Cardiac muscle cell (in vitro differentiated cells and primary cell): ENCODE results near the gene TNNI2. TPM values are rescaled to one million over a fixed set of nuclear protein-coding genes. Genes with fewer than 3 reads are reported as not detected.

ENCODE experiments used
- DNase-seq, 2 donors: peaks; one replicate each; pipeline versions ENCODE4 v3.0.0 to v3.0.0-alpha.2; 2010 to 2017; ENCODE audit warnings: low read depth in 1 of 2, low spot score in 1 of 2
- H3K27ac ChIP-seq: fragments of 200-600 bp; sonication (generic); 2 replicates; pipeline ENCODE4 v1.5.1; 2016
- H3K27me3 ChIP-seq: fragments of 200-600 bp; sonication (generic); 2 replicates; pipeline ENCODE4 v1.6.0; 2016; ENCODE audit warnings: control low read depth
- H3K36me3 ChIP-seq: fragments of 200-600 bp; sonication (generic); 2 replicates; pipeline ENCODE4 v1.5.1; 2016; ENCODE audit warnings: control low read depth
- H3K4me1 ChIP-seq: fragments of 200-600 bp; sonication (generic); 2 replicates; pipeline ENCODE4 v1.8.1; 2017; ENCODE audit warnings: low read depth, mild to moderate bottlenecking, mixed run types
- H3K4me3 ChIP-seq: fragments of 200-600 bp; sonication (generic); 2 replicates; pipeline ENCODE4 v1.5.1; 2016; ENCODE audit warnings: mild to moderate bottlenecking
- H3K9me3 ChIP-seq: fragments of 200-600 bp; sonication (generic); 2 replicates; pipeline ENCODE4 v1.5.1; 2017; ENCODE audit warnings: low read depth, mild to moderate bottlenecking, control low read depth
- polyA plus RNA-seq: library from polyadenylated mRNA; unstranded; fragments of >200 nt; fragmentation: Nextera tagmentation; extraction: Ambion mirVana; gene quantifications from 2 replicates; pipeline ENCODE4 v1.2.1, GENCODE V29; 2016
- total RNA-seq: library from RNA; depleted of rRNA; stranded (reverse); fragments of >200 nt; gene quantifications from 2 replicates; pipeline ENCODE4 v1.2.3, GENCODE V29; 2016
- TF ChIP-seq, protein P1 (sequence below): IDR thresholded peaks from 2 replicates; pipeline ENCODE4 v1.5.1; 2012; ENCODE audit warnings: low read depth, mild to moderate bottlenecking, low read length

Gene TNNI2
- 1.8 and 3.9 TPM in 2 replicates for total RNA-seq
- polyA plus RNA-seq: 1.1 and 2.5 TPM in 2 replicates

DNA sequence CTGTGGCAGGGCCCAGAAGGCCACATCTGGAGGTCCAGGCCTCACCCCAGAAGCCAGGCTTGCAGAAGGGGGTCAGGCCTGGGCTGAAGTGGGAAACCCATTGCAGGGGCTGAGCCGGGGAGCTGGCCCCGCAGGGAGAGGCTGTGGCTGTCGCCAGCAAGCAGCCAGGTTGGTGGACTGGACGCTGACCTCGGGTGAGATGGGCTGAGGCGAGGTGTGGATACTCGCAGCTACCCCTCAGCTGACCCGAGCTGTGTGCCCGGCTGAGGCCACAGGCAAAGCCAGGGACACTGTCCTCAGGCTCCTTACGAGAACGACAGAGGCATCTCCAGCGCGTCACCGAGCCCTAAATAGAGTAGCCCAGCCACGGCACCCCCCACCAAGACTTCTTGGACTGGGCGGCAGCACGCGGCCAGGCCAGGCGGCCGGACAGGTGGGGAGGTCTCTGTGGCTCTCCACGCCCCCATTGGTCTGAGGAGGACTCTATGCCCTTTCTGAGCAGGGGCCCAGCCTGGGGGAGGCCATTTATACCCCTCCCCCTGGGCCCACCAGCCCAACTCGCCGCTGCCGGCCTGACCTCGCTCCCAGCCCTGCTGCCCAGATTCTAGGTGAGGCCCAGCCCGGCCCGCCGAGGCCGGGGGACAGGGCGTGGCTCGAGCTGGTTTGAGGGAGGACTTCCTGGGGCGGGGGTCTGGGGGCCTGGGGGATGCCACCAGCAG, at the start of gene TNNI2:
Gene TNNI2, plus strand, starts transcription at position 556 of the 719 bp plus-strand sequence. CDS start 716 bp downstream, outside the sequence.
- TF ChIP-seq, protein P1, sequence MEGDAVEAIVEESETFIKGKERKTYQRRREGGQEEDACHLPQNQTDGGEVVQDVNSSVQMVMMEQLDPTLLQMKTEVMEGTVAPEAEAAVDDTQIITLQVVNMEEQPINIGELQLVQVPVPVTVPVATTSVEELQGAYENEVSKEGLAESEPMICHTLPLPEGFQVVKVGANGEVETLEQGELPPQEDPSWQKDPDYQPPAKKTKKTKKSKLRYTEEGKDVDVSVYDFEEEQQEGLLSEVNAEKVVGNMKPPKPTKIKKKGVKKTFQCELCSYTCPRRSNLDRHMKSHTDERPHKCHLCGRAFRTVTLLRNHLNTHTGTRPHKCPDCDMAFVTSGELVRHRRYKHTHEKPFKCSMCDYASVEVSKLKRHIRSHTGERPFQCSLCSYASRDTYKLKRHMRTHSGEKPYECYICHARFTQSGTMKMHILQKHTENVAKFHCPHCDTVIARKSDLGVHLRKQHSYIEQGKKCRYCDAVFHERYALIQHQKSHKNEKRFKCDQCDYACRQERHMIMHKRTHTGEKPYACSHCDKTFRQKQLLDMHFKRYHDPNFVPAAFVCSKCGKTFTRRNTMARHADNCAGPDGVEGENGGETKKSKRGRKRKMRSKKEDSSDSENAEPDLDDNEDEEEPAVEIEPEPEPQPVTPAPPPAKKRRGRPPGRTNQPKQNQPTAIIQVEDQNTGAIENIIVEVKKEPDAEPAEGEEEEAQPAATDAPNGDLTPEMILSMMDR: no peak
- Histone ChIP-seq H3K27ac (no peak within 1 kb of the TSS), H3K9me3 (no peaks in the 10 kb centered on the region), H3K4me3 (no peak within 1 kb of the TSS), H3K27me3 (no peaks in the 10 kb centered on the region), H3K4me1 (peaks cover 29% of the 10 kb centered on the region), H3K36me3 (no peaks in the 10 kb centered on the region)
- DNase-seq: no peak

DNA sequence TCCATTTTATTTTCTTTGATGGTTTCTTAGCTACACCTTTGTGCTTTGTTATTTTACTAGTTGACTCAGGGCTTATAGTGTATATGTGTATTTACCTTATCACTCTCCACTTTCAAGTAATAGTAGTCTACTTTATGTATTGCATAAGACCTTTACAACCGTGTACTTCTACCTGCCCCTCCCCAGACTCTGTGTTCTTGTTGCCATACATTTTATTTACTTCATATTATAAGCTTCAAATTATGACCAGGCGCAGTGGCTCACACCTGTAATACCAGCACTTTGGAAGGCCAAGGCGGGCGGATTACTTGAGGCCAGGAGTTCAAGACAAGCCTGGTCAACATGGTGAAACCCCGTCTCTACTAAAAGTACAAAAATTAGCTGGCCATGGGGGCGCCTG, 46.9 kb upstream of the TNNI2 start:
- Histone ChIP-seq H3K4me1 (no peaks in the 10 kb centered on the region), H3K9me3 (no peaks in the 10 kb centered on the region), H3K27ac (no peak overlapping the region), H3K4me3 (no peak overlapping the region), H3K36me3 (no peaks in the 10 kb centered on the region), H3K27me3 (peaks cover 11% of the 10 kb centered on the region)
- TF ChIP-seq, protein P1: no peak
- DNase-seq: no peak

DNA sequence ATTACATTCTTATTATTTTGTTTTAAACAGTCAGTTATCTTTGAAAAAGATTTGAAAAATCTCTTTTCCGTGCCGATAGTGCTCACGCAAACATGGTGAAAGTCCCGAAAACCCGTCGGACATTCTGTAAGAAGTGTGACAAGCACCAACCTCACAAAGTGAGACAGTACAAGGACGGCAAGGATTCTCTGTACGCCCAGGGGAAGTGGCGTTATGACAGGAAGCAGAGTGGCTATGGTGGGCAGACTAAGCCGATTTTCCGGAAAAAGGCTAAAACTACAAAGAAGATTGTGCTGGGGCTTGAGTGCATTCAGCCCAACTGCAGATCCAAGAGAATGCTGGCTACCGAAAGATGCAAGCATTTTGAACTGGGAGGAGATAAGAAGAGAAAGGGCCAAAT, 46.3 kb upstream of the TNNI2 start:
- no peak overlapping the region for H3K4me3 ChIP-seq
- no peak overlapping the region for H3K27ac ChIP-seq
- no peaks in the 10 kb centered on the region for H3K36me3 ChIP-seq
- no peaks in the 10 kb centered on the region for H3K4me1 ChIP-seq
- H3K9me3 ChIP-seq: no peaks in the 10 kb centered on the region
- peaks cover 11% of the 10 kb centered on the region for H3K27me3 ChIP-seq
- TF ChIP-seq, protein P1: no peak
- no peak for DNase-seq

DNA sequence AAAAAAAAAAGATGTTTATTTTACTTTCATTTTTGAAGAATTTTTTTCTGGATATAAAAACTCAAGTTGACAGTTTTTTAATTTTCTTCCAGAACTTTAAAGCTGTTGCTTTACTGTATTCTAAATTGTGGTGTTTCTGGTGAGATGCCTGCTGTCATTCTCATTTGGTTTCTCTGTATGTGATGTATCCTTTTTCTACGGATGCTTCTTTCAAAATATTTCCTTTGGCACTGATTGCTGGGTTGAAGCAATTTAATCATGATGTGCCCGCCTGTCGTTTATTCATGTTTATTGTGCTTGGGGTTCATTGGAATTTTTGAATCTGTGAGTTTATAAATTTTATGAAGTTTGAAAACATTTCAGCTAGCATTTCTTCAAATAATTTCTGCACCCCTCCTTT, 45.7 kb upstream of the TNNI2 start:
- DNase-seq: no peak

DNA sequence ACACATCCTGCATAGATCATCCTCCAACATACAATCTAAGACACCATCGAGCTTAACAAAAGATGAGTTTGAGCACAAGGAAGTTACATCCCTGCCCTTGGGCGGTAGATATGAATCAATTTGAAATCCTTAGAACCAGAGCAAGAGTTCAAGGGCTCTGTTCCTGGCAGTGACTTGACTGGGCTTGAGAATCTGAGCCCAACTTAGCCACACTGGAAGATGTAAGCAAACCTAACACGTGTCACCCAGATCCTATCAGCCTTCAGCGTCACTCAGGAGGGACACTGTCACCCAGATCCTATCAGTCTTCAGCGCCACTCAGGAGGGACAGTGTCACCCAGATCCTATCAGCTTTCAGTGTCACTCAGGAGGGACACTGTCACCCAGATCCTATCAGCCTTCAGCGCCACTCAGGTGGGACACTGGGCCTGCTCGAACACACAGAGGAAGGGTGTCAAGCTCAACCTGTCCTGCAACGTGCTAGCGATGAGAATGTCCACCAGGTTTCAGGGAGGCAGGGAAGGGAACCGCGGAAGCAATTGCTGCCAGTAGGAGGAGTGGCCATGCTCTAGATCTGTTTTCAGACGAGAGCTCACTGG, 42.3 kb upstream of the TNNI2 start:
- peaks cover 4% of the 10 kb centered on the region for H3K27me3 ChIP-seq
- no peak for DNase-seq
- no peaks in the 10 kb centered on the region for H3K4me1 ChIP-seq
- H3K9me3 ChIP-seq: no peaks in the 10 kb centered on the region
- no peaks in the 10 kb centered on the region for H3K36me3 ChIP-seq
- H3K27ac ChIP-seq: no peak overlapping the region
- H3K4me3 ChIP-seq: no peak overlapping the region
- TF ChIP-seq, protein P1: no peak

More for the DNA sequence above, 45.7 kb upstream of the TNNI2 start:
- Histone ChIP-seq H3K27ac (no peak overlapping the region), H3K4me3 (no peak overlapping the region), H3K36me3 (no peaks in the 10 kb centered on the region), H3K27me3 (peaks cover 11% of the 10 kb centered on the region), H3K4me1 (no peaks in the 10 kb centered on the region), H3K9me3 (no peaks in the 10 kb centered on the region)
- TF ChIP-seq, protein P1: no peak
